Measurements from ENCODE around the gene POLA2.

POLA2 gene

GRCh38 chr11:65221026-65221425, 40.7 kb upstream of the POLA2 start:
- H3K27ac ChIP-seq = peak overlapping the region; percentile 78
- H3K4me1 ChIP-seq (ENCODE audit: control insufficient read depth in 1 of 2, insufficient read depth in 1 of 2, low read depth in 1 of 2, low read length in 1 of 2) = peaks cover 61 to 69% of the 10 kb centered on the region in 2 experiments
- no peaks in the 10 kb centered on the region for H3K9me3 ChIP-seq
- no peak overlapping the region for H3K4me3 ChIP-seq (ENCODE audit: low read depth in 1 of 2, low read length in 1 of 2)
- peaks cover 8% of the 10 kb centered on the region for H3K36me3 ChIP-seq
- no peak for TF ChIP-seq CTCF (IDR thresholded peaks at IDR 0.05)
- H3K27me3 ChIP-seq = no peaks in the 10 kb centered on the region

- no peak for TF ChIP-seq CTCF (IDR thresholded peaks at IDR 0.05)
- Histone ChIP-seq H3K27me3 (no peaks in the 10 kb centered on the region), H3K27ac (peak overlapping the region; percentile 78)
Measured at GRCh38 chr11:65223011-65223410, 38.8 kb upstream of the POLA2 start.

GRCh38 chr11:65224930-65225278, 36.9 kb upstream of the POLA2 start:
- no peak for TF ChIP-seq CTCF (IDR thresholded peaks at IDR 0.05)
- Histone ChIP-seq H3K9me3 (no peaks in the 10 kb centered on the region), H3K36me3 (peaks cover 5% of the 10 kb centered on the region), H3K27me3 (no peaks in the 10 kb centered on the region), H3K4me3 (ENCODE audit: low read depth in 1 of 2, low read length in 1 of 2) (peak overlapping the region in 1 of 2 experiments; percentile 72), H3K4me1 (ENCODE audit: control insufficient read depth in 1 of 2, insufficient read depth in 1 of 2, low read depth in 1 of 2, low read length in 1 of 2) (peaks cover 60 to 64% of the 10 kb centered on the region in 2 experiments), H3K27ac (peak overlapping the region; percentile 72)

More at GRCh38 chr11:65223011-65223410, 38.8 kb upstream of the POLA2 start:
- Histone ChIP-seq H3K4me3 (ENCODE audit: low read depth in 1 of 2, low read length in 1 of 2) (no peak overlapping the region), H3K9me3 (no peaks in the 10 kb centered on the region), H3K36me3 (peaks cover 8% of the 10 kb centered on the region), H3K4me1 (ENCODE audit: control insufficient read depth in 1 of 2, insufficient read depth in 1 of 2, low read depth in 1 of 2, low read length in 1 of 2) (peaks cover 67 to 70% of the 10 kb centered on the region in 2 experiments)

GRCh38 chr11:65225279-65226102, 36.3 kb upstream of the POLA2 start:
- peak overlapping the region; percentile 68 to 72 for H3K4me3 ChIP-seq (ENCODE audit: low read depth in 1 of 2, low read length in 1 of 2)
- peak overlapping the region; percentile 72 for H3K27ac ChIP-seq

GRCh38 chr11:65226103-65226442, 35.7 kb upstream of the POLA2 start:
- no peak for TF ChIP-seq CTCF (IDR thresholded peaks at IDR 0.05)
- no peaks in the 10 kb centered on the region for H3K27me3 ChIP-seq
- peak overlapping the region; percentile 72 for H3K27ac ChIP-seq
- peak overlapping the region; percentile 68 to 72 for H3K4me3 ChIP-seq (ENCODE audit: low read depth in 1 of 2, low read length in 1 of 2)
- H3K4me1 ChIP-seq (ENCODE audit: control insufficient read depth in 1 of 2, insufficient read depth in 1 of 2, low read depth in 1 of 2, low read length in 1 of 2) = peaks cover 50 to 52% of the 10 kb centered on the region in 2 experiments
- H3K9me3 ChIP-seq = no peaks in the 10 kb centered on the region
- H3K36me3 ChIP-seq = peaks cover 5% of the 10 kb centered on the region

More at GRCh38 chr11:65225279-65226102, 36.3 kb upstream of the POLA2 start:
- Histone ChIP-seq H3K9me3 (no peaks in the 10 kb centered on the region), H3K27me3 (no peaks in the 10 kb centered on the region), H3K36me3 (peaks cover 5% of the 10 kb centered on the region), H3K4me1 (ENCODE audit: control insufficient read depth in 1 of 2, insufficient read depth in 1 of 2, low read depth in 1 of 2, low read length in 1 of 2) (peaks cover 55 to 58% of the 10 kb centered on the region in 2 experiments)
- TF ChIP-seq CTCF (IDR thresholded peaks at IDR 0.05) = peak; percentile 22
